Stimulated activated naive CD4-positive, alpha-beta T cell treated with Interleukin-2 at 50 U/mL for 16 hours (primary cell): ENCODE data around the gene PTPN14.

Experiments used
- DNase-seq: peaks from one replicate; lab custom pipeline; 2025; lab: John Stamatoyannopoulos, UW

PTPN14 gene

GRCh38 chr1:214362188-214362882, 189.1 kb downstream of the PTPN14 start:
- no peak for DNase-seq

GRCh38 chr1:214361636-214362035, 189.8 kb downstream of the PTPN14 start:
- no peak for DNase-seq

GRCh38 chr1:214360525-214361164, 190.8 kb downstream of the PTPN14 start:
- no peak for DNase-seq

DNA sequence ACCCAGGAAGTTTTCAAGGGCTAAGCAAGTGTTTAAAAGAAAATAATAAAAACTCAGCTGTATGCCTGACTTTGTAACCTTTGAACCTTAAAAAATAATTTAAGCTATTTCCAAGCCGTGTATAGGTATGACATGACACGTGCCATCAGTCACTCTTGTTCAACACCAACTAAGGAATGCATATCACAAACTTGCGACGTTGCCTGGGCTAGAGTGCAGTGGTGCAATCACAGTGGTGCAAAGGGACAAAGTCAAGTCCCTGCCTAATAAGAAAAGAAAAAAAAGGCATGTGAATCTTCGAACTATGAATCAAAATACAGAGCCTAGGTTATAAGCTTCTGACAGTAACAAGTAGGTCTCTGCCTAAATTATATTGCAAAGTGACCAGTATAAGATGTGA, 191.3 kb downstream of the PTPN14 start:
- no peak for DNase-seq

GRCh38 chr1:214354440-214355148, 196.8 kb downstream of the PTPN14 start:
- DNase-seq = no peak

DNA sequence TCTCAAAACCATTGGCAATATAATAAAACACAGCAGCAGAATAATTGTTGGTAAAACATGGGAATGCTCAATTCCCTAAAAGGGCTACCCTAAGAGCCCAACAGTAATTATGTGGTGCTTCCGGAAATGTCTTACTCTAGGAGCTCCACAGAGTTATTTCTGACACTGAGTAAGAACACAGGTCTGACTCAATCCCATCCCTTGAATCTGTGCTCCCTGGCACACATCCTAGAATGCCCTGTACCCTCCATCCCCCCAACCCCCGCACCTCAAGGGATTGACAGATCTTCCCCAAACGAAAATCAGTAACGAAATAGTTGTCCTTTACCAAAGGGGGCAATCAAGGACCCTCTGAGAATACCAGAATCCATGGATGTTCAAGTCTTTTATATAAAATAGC, 198.6 kb downstream of the PTPN14 start:
- DNase-seq = no peak

DNA sequence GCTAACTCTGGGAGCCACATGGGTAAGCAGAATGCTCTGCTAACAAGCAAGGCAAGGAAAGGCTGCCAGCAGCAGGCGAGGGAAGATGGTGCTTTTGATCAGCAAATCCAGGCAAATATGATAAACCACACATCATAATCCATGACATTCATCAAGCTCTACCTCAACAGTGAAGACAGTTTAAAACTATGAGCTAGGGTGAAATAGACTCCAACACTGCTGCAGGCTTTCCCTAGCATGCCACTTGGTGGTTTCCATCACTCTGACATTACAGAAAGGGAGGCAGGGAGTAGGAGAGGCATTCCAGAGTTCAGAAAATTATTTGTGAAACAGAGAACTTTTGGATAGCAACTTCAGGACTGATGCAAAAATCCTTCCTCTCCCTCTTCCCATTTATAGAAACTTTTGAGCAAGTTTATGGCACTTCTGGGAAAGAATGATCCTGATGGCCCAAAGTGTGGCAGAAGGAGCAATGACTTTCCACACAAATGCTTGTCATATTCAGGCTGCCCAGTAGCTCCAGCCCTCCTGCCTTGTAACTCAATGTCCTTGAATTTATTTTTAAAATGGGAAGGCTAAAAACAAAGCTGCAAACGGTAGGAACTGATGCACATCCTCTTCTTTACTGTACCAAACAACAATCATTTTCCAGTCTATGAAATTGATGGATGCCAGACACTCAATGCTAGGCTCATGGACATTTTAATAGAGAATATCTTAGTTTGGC, 199.7 kb downstream of the PTPN14 start:
- DNase-seq = no peak

GRCh38 chr1:214349781-214350180, 201.6 kb downstream of the PTPN14 start:
- no peak for DNase-seq

- DNase-seq = no peak
These were observed 202.4 kb downstream of the PTPN14 start for GRCh38 chr1:214349008-214349407.

DNA sequence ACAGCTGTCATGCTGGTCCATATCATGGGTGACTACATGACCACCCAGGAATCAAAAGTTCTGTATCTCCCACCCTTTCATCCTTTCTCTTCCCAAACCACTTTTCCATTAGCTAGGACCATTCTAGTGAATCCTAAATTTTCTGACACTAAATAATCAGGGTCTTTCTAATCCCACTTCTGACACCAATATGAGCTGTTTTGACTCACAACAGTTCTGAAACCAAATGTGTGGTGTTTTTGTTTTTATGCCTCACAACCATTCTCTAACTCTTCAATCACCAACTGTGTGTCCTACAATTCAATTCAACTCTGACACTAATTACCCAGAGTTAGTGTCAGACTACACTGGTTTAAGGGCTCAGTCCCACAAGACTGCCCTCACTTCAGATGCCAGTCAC, 206.5 kb downstream of the PTPN14 start:
- DNase-seq = no peak

DNA sequence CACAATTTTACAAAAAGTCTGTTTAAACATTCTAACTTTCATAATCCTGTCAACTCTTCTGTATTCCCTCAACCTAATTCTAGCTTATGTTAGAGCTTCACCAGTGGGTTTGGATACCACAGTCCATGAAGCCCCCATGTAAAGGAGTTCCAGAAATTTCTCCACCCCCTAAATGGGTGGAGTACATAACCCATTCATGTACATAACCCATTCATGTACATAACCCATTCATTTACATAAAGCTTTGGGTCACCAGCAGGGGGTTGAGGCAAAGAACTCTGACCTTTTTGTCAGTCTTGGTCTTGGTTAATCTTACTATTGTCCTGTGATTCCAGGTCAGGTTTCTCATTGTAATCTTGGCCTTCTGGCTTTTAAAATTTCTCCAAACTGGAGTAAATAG, 208.9 kb downstream of the PTPN14 start:
- no peak for DNase-seq

GRCh38 chr1:214341932-214342331, 209.5 kb downstream of the PTPN14 start:
- no peak for DNase-seq

DNA sequence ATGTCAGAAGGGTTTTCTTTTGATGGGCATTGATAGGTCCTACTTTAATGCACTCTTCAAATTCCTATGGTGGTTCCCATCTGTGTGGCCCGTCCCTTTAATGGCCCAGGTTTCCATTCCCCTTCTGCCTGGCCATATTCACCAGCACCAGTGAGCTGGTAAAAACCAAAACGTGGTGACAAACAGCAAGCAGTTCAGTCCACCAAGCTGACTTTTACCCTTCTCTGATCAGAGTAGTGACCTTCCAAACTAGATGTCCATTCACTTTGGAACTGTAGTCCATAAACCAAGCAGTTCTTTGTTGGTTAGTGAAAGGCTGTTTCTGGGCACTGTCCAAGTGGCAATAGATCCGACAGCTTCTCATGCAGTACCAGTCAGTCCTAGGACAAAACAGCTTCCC, 209.9 kb downstream of the PTPN14 start:
- DNase-seq = no peak

- DNase-seq = no peak
These were observed 213.2 kb downstream of the PTPN14 start for GRCh38 chr1:214338212-214338611.

- no peak for DNase-seq
These were observed 213.9 kb downstream of the PTPN14 start for GRCh38 chr1:214337511-214337910.

- no peak for DNase-seq
These were observed 214.4 kb downstream of the PTPN14 start for GRCh38 chr1:214337015-214337414.

GRCh38 chr1:214335567-214335966, 215.8 kb downstream of the PTPN14 start:
- no peak for DNase-seq

GRCh38 chr1:214332946-214333798, 218.2 kb downstream of the PTPN14 start:
- DNase-seq = peak; percentile 14

DNA sequence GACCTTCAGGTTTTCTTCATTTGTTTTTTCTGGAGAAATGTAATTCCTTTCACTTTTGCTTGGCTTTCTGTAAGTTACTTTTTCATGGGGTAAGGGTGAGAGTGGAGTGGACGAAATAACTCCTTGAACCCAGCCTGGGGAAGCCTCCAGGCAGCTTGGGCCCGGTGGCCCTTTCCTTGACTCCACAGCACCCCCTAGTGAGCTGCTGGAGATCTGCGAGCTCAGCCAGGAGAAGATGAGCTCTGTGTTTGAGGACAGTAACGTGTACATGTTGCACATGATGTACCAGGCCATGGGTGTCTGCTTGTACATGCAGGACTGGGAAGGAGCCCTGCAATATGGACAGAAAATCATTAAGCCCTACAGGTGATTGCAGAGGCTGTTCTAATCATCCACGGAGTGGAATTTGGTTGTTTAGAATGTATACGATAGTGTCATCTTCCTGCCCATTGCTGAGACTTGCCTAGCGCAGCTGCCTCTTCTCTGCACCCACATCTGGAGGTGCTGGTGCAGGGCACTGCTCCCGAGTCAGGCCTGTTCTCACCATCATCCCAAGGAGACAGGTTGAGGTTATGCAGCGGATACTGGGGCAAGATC, 219.5 kb downstream of the PTPN14 start:
- DNase-seq = peak; percentile 39

GRCh38 chr1:214331180-214331579, 220.2 kb downstream of the PTPN14 start:
- DNase-seq = no peak

DNA sequence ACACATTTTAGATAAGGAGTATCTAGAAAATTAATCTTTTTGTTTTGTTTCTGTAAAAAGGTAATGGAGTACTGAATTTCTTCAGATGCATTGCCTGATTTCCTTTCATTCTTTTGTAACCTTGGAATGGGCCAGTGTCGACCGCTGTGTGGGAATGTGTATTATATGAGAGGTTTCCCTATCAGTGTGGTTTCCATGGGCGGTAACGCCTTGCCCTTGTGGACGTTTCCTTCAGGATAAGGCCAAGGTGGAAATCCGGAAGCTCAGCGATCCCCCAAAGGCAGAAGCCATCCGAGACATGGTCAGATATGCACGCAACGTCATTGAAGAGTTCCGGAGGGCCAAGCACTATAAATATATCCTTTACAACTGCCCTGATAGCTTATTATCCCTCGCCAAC, 220.7 kb downstream of the PTPN14 start:
- DNase-seq = no peak
